DOHH2 (cell line): ENCODE results near the gene MRPL46.
"Not testable (repeated sequence)": the region's sequence is repeated elsewhere in the genome, so short reads cannot be mapped to it uniquely, and the experiment has no call there.

Experiments used
- H3F3A ChIP-seq: fragments of 200-600 bp; sonication (generic), shearing (Covaris generic); 2 replicates; pipeline ENCODE4 v1.6.0; 2016; ENCODE audit warnings: antibody characterized with exemption, mild to moderate bottlenecking; ENCODE audit not compliant: control insufficient read depth, insufficient read depth
- H3K27ac ChIP-seq: fragments of 200-600 bp; sonication (generic); 2 replicates; pipeline ENCODE4 v1.5.1; 2014; ENCODE audit warnings: low read depth, mild to moderate bottlenecking, low read length, moderate library complexity
- H3K27me3 ChIP-seq: fragments of 200-600 bp; sonication (generic); 2 replicates; pipeline ENCODE4 v1.6.1; 2014; ENCODE audit warnings: mild to moderate bottlenecking, low read length, mixed read lengths; ENCODE audit not compliant: control insufficient read depth
- H3K36me3 ChIP-seq: fragments of 200-600 bp; sonication (generic); 2 replicates; pipeline ENCODE4 v1.6.1; 2014; ENCODE audit warnings: mild to moderate bottlenecking, low read length, moderate library complexity, mixed read lengths; ENCODE audit not compliant: control insufficient read depth
- H3K4me1 ChIP-seq: fragments of 200-600 bp; sonication (generic); 2 replicates; pipeline ENCODE4 v1.6.1; 2014; ENCODE audit warnings: mild to moderate bottlenecking, low read length, mixed read lengths; ENCODE audit not compliant: control insufficient read depth
- H3K4me2 ChIP-seq: fragments of 200-600 bp; sonication (generic); 2 replicates; pipeline ENCODE4 v1.6.0; 2014; ENCODE audit warnings: mild to moderate bottlenecking, low read length, moderate library complexity
- H3K4me3 ChIP-seq: fragments of 200-600 bp; sonication (generic); 2 replicates; pipeline ENCODE4 v1.5.1; 2014; ENCODE audit warnings: mild to moderate bottlenecking, low read length, mixed read lengths
- H3K79me2 ChIP-seq: fragments of 200-600 bp; sonication (generic); 2 replicates; pipeline ENCODE4 v1.6.1; 2014; ENCODE audit warnings: mild to moderate bottlenecking, low read length, mixed read lengths; ENCODE audit not compliant: control insufficient read depth
- H3K9me2 ChIP-seq: fragments of 200-600 bp; sonication (generic); replicated peaks from 2 replicates; pipeline ENCODE4 v1.6.1; 2014; ENCODE audit warnings: mild to moderate bottlenecking, low read length, mixed read lengths; ENCODE audit not compliant: control insufficient read depth
- H3K9me3 ChIP-seq: fragments of 200-600 bp; sonication (generic); 2 replicates; pipeline ENCODE4 v1.6.1; 2014; ENCODE audit warnings: antibody characterized with exemption, low read length, mixed read lengths; ENCODE audit not compliant: control insufficient read depth, insufficient read depth
- H4K20me1 ChIP-seq: fragments of 200-600 bp; sonication (generic); 2 replicates; pipeline ENCODE4 v1.6.0; 2014; ENCODE audit warnings: low read depth, mild to moderate bottlenecking, antibody characterized with exemption, low read length, moderate library complexity; ENCODE audit not compliant: control insufficient read depth, insufficient read depth
- CTCF ChIP-seq: fragments of 200-600 bp; sonication (generic); IDR thresholded peaks from one replicate; pipeline ENCODE4 v1.5.1; 2014; ENCODE audit warnings: antibody characterized with exemption, mild to moderate bottlenecking, low read depth, low read length; ENCODE audit not compliant: poor library complexity, severe bottlenecking
- EZH2phosphoT487 ChIP-seq: fragments of 200-600 bp; sonication (generic); IDR thresholded peaks from 2 replicates; pipeline ENCODE4 v1.6.1; 2017; ENCODE audit warnings: borderline replicate concordance, mild to moderate bottlenecking, antibody characterized with exemption, low read length, moderate library complexity, mixed read lengths

The MRPL46 gene

GRCh38 chr15:88441076-88441730 is 26.0 kb downstream of the MRPL46 start:
- H3K36me3 ChIP-seq, result no peaks in the 10 kb centered on the region
- no peaks in the 10 kb centered on the region for H3K79me2 ChIP-seq
- TF ChIP-seq EZH2phosphoT487 (no peak), CTCF (no peak)
- no peak overlapping the region for H3K4me3 ChIP-seq
- no peak overlapping the region for H3K4me2 ChIP-seq
- no peaks in the 10 kb centered on the region for H4K20me1 ChIP-seq
- no peaks in the 10 kb centered on the region for H3F3A ChIP-seq
- H3K9me3 ChIP-seq, result no peaks in the 10 kb centered on the region
- no peaks in the 10 kb centered on the region for H3K4me1 ChIP-seq
- no peaks in the 10 kb centered on the region for H3K9me2 ChIP-seq
- no peaks in the 10 kb centered on the region for H3K27me3 ChIP-seq
- no peak overlapping the region for H3K27ac ChIP-seq

- TF ChIP-seq EZH2phosphoT487 (no peak), CTCF (no peak)
- H3K4me1 ChIP-seq, result no peaks in the 10 kb centered on the region
- H3K9me3 ChIP-seq, result no peaks in the 10 kb centered on the region
- no peak overlapping the region for H3K4me3 ChIP-seq
- no peaks in the 10 kb centered on the region for H3K79me2 ChIP-seq
- H3F3A ChIP-seq, result no peaks in the 10 kb centered on the region
- H3K9me2 ChIP-seq, result no peaks in the 10 kb centered on the region
- H3K27me3 ChIP-seq, result no peaks in the 10 kb centered on the region
- H3K27ac ChIP-seq, result no peak overlapping the region
- H3K36me3 ChIP-seq, result no peaks in the 10 kb centered on the region
- H3K4me2 ChIP-seq, result no peak overlapping the region
- H4K20me1 ChIP-seq, result no peaks in the 10 kb centered on the region
These were observed 27.2 kb downstream of the MRPL46 start for GRCh38 chr15:88440021-88440420.

GRCh38 chr15:88438181-88438580 is 29.0 kb downstream of the MRPL46 start:
- H3F3A ChIP-seq, result no peaks in the 10 kb centered on the region
- no peak overlapping the region for H3K4me2 ChIP-seq
- no peaks in the 10 kb centered on the region for H3K9me3 ChIP-seq
- H4K20me1 ChIP-seq, result no peaks in the 10 kb centered on the region
- no peaks in the 10 kb centered on the region for H3K36me3 ChIP-seq
- no peak for TF ChIP-seq CTCF
- TF ChIP-seq EZH2phosphoT487, result no peak
- no peaks in the 10 kb centered on the region for H3K27me3 ChIP-seq
- no peak overlapping the region for H3K4me3 ChIP-seq
- no peaks in the 10 kb centered on the region for H3K4me1 ChIP-seq
- H3K27ac ChIP-seq, result no peak overlapping the region
- H3K79me2 ChIP-seq, result no peaks in the 10 kb centered on the region
- H3K9me2 ChIP-seq, result no peaks in the 10 kb centered on the region

- not testable (repeated sequence) for H3F3A ChIP-seq, H3K9me2 ChIP-seq, H3K36me3 ChIP-seq, H3K27ac ChIP-seq, H4K20me1 ChIP-seq, H3K9me3 ChIP-seq, H3K4me2 ChIP-seq, H3K4me3 ChIP-seq, H3K27me3 ChIP-seq, H3K4me1 ChIP-seq, H3K79me2 ChIP-seq
These were observed 33.1 kb downstream of the MRPL46 start for GRCh38 chr15:88434106-88434505.
